Uterus (tissue), 4 donors: ENCODE data around the gene MAML2. TPM values are rescaled to one million over a fixed set of nuclear protein-coding genes. Genes with fewer than 3 reads are reported as not detected.
"Not testable (repeated sequence)": the region's sequence is repeated elsewhere in the genome, so short reads cannot be mapped to it uniquely, and the experiment has no call there.

Experiments used
- DNase-seq, 2 donors: peaks; one replicate each; pipeline ENCODE4 v3.0.0-alpha.2; 2019 to 2020
- H3K27ac ChIP-seq, 2 donors: fragments of 200-600 bp; sonication (generic); 1 replicate in 1 of 2; 2 replicates in 1 of 2; pipeline ENCODE4 v1.5.1; 2016 to 2018
- H3K27me3 ChIP-seq, 2 donors: fragments of 200-600 bp; sonication (generic); one replicate each; pipeline ENCODE4 v1.5.1; 2018 to 2019; ENCODE audit warnings: control low read depth in 1 of 2
- H3K36me3 ChIP-seq, 2 donors: fragments of 200-600 bp; sonication (generic); one replicate each; pipeline ENCODE4 v1.5.1; 2019; ENCODE audit warnings: control low read depth in 1 of 2
- H3K4me1 ChIP-seq, 2 donors: fragments of 200-600 bp; sonication (generic); one replicate each; pipeline ENCODE4 v1.5.1; 2018 to 2019; ENCODE audit warnings: control low read depth in 1 of 2
- H3K4me3 ChIP-seq, 2 donors: fragments of 200-600 bp; sonication (generic); 1 replicate in 1 of 2; 2 replicates in 1 of 2; pipeline ENCODE4 v1.5.1; 2018 to 2019; ENCODE audit warnings: mild to moderate bottlenecking in 1 of 2
- H3K9me3 ChIP-seq, 2 donors: fragments of 200-600 bp; sonication (generic); one replicate each; pipeline ENCODE4 v1.5.1; 2019; ENCODE audit warnings: control low read depth in 1 of 2
- CTCF ChIP-seq, 4 experiments: fragments of 200-600 bp in 2 of 4; fragments of 450-650 bp in 2 of 4; sonication (generic) in 2 of 4; IDR thresholded peaks; one replicate each; pipeline ENCODE4 v1.5.1; 2016 to 2019; ENCODE audit warnings: antibody characterized with exemption in 4 of 4, mild to moderate bottlenecking in 2 of 4, moderate library complexity in 1 of 4
- POLR2A ChIP-seq, 2 donors: fragments of 450-650 bp; IDR thresholded peaks; one replicate each; pipeline ENCODE4 v1.6.1; 2016; ENCODE audit warnings: antibody characterized with exemption in 2 of 2, mild to moderate bottlenecking in 1 of 2, moderate library complexity in 1 of 2
- intact Hi-C: fragments of 100-400 bp; cut with DNase I; formaldehyde crosslinking; loops from one replicate; pipeline ENCODE4 v1.15.1; 2023; ENCODE audit warnings: low total_unique reads
- total RNA-seq, 4 donors: library from RNA; depleted of rRNA in 3 of 4; stranded (reverse); fragments of >200 nt in 3 of 4; gene quantifications; one replicate each; pipeline versions ENCODE4 v1.1.0 to v1.2.4, GENCODE V29; 2014 to 2023
- donor health status: DM: yes; HTN: yes; CAD: no.

Gene MAML2
- total RNA-seq, 4 donors from 2014 or later = 8.2 to 35.9 (median 19.8) TPM

DNA sequence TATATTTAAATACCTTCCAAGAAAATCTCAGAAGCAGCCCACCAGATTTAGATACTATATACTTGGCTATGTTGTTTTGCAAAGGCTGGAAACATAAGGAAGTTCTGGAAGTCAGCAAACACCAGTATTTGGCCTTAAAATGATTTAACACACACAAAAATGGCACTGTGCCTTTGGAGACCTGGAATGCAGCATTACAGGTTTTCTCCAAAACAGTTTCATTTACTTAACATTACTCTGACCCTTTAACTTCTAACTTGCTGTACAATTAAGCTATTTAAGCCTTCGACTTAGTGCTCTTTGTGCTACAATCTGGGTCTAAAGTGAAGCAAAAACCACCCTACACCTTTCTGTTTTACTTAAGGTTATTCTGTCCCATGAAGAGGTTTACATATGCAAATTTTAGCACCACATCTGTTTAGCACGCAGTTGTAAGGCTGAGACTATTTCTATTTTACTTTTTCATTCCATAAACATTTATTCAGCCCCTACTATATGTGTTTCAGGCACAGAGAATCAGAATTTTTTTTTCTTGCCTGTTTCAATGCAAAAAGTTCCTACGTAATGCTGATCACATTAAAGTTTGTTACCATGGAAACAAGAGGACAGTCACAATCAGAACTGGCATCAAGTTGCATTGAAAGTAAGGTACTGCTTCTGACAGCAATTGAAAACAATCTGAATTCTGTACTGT, 70.3 kb downstream of the MAML2 start:
- intact Hi-C loops = no loop called here
- Histone ChIP-seq H3K27ac (peak overlapping the region; percentile 59 to 72), H3K4me3 (no peak overlapping the region), H3K36me3 (no peaks in the 10 kb centered on the region), H3K27me3 (no peaks in the 10 kb centered on the region), H3K9me3 (no peaks in the 10 kb centered on the region), H3K4me1 (peaks cover 0 to 8% of the 10 kb centered on the region in 2 donors)
- no peak for DNase-seq
- TF ChIP-seq POLR2A (IDR thresholded peaks at IDR 0.05) = no peak
- no peak for TF ChIP-seq CTCF (IDR thresholded peaks at IDR 0.05)

- H3K27me3 ChIP-seq = no peaks in the 10 kb centered on the region
- H3K36me3 ChIP-seq = no peaks in the 10 kb centered on the region
- H3K27ac ChIP-seq = no peak overlapping the region
- intact Hi-C loops = no loop called here
- H3K4me1 ChIP-seq = peaks cover 0 to 8% of the 10 kb centered on the region in 2 donors
- no peak for DNase-seq
- H3K4me3 ChIP-seq = no peak overlapping the region
- TF ChIP-seq CTCF (IDR thresholded peaks at IDR 0.05) = no peak
- no peak for TF ChIP-seq POLR2A (IDR thresholded peaks at IDR 0.05)
- H3K9me3 ChIP-seq = no peaks in the 10 kb centered on the region
Observed at GRCh38 chr11:96271777-96272176, 71.2 kb downstream of the MAML2 start.

DNA sequence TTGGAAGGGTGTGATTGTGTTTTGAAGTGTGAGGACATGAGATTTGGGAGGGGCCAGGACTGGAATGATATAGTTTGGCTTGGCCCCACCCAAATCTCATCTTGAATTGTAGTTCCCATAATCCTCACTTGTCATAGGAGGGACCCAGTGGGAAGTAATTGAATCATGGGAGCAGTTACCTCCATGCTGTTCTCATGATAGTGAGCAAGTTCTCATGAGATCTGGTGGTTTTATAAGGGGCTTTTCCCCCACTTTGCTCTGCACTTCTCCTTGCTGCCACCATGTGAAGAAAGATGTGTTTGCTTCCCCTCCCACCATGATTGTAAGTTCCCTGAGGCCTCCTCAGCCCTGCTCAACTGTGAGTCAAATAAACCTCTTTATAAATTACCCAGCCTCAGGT, 71.6 kb downstream of the MAML2 start:
- H3K4me3 ChIP-seq, H3K4me1 ChIP-seq, H3K9me3 ChIP-seq, H3K36me3 ChIP-seq, H3K27ac ChIP-seq, intact Hi-C loops, H3K27me3 ChIP-seq, DNase-seq: not testable (repeated sequence)

DNA sequence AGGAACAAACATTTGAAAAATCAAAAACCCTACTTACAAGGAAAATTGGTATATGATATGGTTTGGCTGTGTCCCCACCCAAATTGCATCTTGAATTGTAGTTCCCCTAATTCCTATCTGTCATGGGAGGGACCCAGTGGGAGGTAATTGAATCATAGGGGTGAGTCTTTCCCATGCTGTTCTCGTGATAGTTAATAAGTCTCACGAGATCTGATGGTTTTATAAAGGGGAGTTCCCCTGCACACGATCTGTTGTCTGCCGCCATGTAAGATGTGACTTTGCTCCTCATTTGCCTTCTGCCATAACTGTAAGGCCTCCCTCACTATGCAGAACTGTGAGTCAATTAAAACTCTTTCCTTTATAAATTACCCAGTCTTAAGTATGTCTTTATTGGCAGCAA, 74.5 kb downstream of the MAML2 start:
- H3K27me3 ChIP-seq, H3K9me3 ChIP-seq, H3K36me3 ChIP-seq, intact Hi-C loops, H3K4me3 ChIP-seq, DNase-seq, H3K4me1 ChIP-seq: not testable (repeated sequence)
- H3K27ac ChIP-seq = peak overlapping the region; percentile 46 to 52

DNA sequence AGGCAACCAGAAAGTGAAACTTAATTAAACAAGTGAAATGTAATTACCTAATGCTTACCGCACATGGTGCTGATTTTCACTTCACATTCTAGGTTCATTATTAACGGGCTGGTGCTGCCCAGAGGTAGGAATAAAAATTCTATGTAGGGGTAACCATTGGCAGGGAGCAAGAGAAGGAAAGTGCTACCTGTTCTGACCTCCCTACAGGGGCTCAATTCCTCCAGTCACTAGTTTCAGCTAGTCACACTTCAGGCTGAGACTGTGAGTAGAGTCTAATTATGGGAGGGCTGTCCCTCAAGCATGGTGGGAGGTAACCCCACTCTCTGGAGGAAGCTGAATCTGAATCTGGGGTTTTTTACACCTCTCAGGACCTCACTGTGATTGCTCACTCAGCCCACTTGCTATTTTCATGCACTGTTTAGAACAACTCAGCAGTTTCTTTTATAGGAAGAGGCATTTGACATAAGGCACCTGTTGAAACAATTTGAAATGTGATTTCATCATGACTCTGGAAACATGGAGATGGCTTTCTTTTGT, 75.4 kb downstream of the MAML2 start:
- Histone ChIP-seq H3K9me3 (no peaks in the 10 kb centered on the region), H3K36me3 (no peaks in the 10 kb centered on the region), H3K4me1 (peaks cover 0 to 8% of the 10 kb centered on the region in 2 donors), H3K27me3 (no peaks in the 10 kb centered on the region), H3K4me3 (no peak overlapping the region), H3K27ac (peak overlapping the region; percentile 46 to 52)
- no peak for DNase-seq
- TF ChIP-seq CTCF (IDR thresholded peaks at IDR 0.05) = no peak
- TF ChIP-seq POLR2A (IDR thresholded peaks at IDR 0.05) = no peak
- intact Hi-C loops = no loop called here

- Histone ChIP-seq H3K27me3 (no peaks in the 10 kb centered on the region), H3K9me3 (no peaks in the 10 kb centered on the region), H3K4me3 (no peak overlapping the region), H3K4me1 (peaks cover 0 to 11% of the 10 kb centered on the region in 2 donors), H3K36me3 (no peaks in the 10 kb centered on the region), H3K27ac (peak overlapping the region; percentile 46 to 52)
- intact Hi-C loops = no loop called here
- no peak for TF ChIP-seq CTCF (IDR thresholded peaks at IDR 0.05)
- no peak for TF ChIP-seq POLR2A (IDR thresholded peaks at IDR 0.05)
- DNase-seq = no peak
Observed at GRCh38 chr11:96267001-96267495, 75.9 kb downstream of the MAML2 start.
